Tibial nerve (tissue), 4 donors: Measurements from ENCODE around the gene NEDD4L. TPM values are rescaled to one million over a fixed set of nuclear protein-coding genes. Genes with fewer than 3 reads are reported as not detected.

Experiments used
- DNase-seq, 2 donors: peaks; one replicate each; pipeline ENCODE4 v3.0.0-alpha.2; 2019; ENCODE audit warnings: low spot score in 2 of 2
- H3K27ac ChIP-seq, 4 donors: fragments of 200-600 bp; sonication (generic) in 3 of 4; one replicate each; pipeline ENCODE4 v1.5.1; 2017 to 2019; ENCODE audit warnings: mild to moderate bottlenecking in 1 of 4
- H3K27me3 ChIP-seq, 2 donors: fragments of 200-600 bp; sonication (generic) in 1 of 2; one replicate each; pipeline versions ENCODE4 v1.5.1 to v1.6.0; 2017 to 2019
- H3K36me3 ChIP-seq, 3 donors: fragments of 200-600 bp; sonication (generic); one replicate each; pipeline ENCODE4 v1.5.1; 2018 to 2019
- H3K4me1 ChIP-seq, 4 donors: fragments of 200-600 bp; sonication (generic) in 3 of 4; one replicate each; pipeline ENCODE4 v1.5.1; 2017 to 2019
- H3K4me3 ChIP-seq, 4 donors: fragments of 200-600 bp; sonication (generic) in 3 of 4; one replicate each; pipeline ENCODE4 v1.5.1; 2017 to 2019; ENCODE audit warnings: mild to moderate bottlenecking in 1 of 4, moderate library complexity in 1 of 4
- H3K9me3 ChIP-seq, 4 donors: fragments of 200-600 bp; sonication (generic) in 3 of 4; one replicate each; pipeline ENCODE4 v1.5.1; 2017 to 2019
- CTCF ChIP-seq, 5 experiments: fragments of 200-600 bp in 3 of 5; fragments of 450-650 bp in 2 of 5; sonication (generic) in 3 of 5; IDR thresholded peaks; one replicate each; pipeline ENCODE4 v1.5.1; 2016 to 2019; ENCODE audit warnings: antibody characterized with exemption in 5 of 5, mild to moderate bottlenecking in 3 of 5, moderate library complexity in 2 of 5
- EP300 ChIP-seq, 2 donors: sonication (generic); formaldehyde crosslinking; IDR thresholded peaks; one replicate each; pipeline ENCODE4 v1.6.1; 2017; ENCODE audit warnings: antibody characterized with exemption in 2 of 2, mild to moderate bottlenecking in 1 of 2
- POLR2A ChIP-seq, 2 donors: fragments of 450-650 bp; IDR thresholded peaks; one replicate each; pipeline ENCODE4 v1.6.1; 2017; ENCODE audit warnings: antibody characterized with exemption in 2 of 2, mild to moderate bottlenecking in 2 of 2, moderate library complexity in 2 of 2
- WGBS, 2 donors: methylation state at CpG; one replicate each; pipeline ENCODE4 v1.1.5; 2018; 5-methylcytosine and 5-hydroxymethylcytosine counted together
- total RNA-seq, 4 donors: library from RNA; depleted of rRNA; stranded (reverse); fragments of >200 nt; gene quantifications; one replicate each; pipeline ENCODE4 v1.1.0, GENCODE V29; 2016

NEDD4L gene
- total RNA-seq, 4 donors from 2014 or later = 15.3 to 59.9 (median 26.8) TPM

- no peak for DNase-seq
- no peaks in the 10 kb centered on the region for H3K27me3 ChIP-seq
- H3K27ac ChIP-seq = no peak overlapping the region
- no peak overlapping the region for H3K4me3 ChIP-seq
- WGBS, 2 donors = 91 to 96% methylated on average over 6 of the region's 6 CpGs
- H3K9me3 ChIP-seq = no peaks in the 10 kb centered on the region
- TF ChIP-seq CTCF (IDR thresholded peaks at IDR 0.05) (no peak), EP300 (IDR thresholded peaks at IDR 0.05) (no peak), POLR2A (IDR thresholded peaks at IDR 0.05) (no peak)
- H3K36me3 ChIP-seq = no peaks in the 10 kb centered on the region
- H3K4me1 ChIP-seq = peaks cover 0 to 19% (median 10%) of the 10 kb centered on the region in 4 donors
These were observed 70.7 kb downstream of the NEDD4L start for GRCh38 chr18:58114766-58115165.

GRCh38 chr18:58116818-58117217, 72.8 kb downstream of the NEDD4L start:
- Histone ChIP-seq H3K4me1 (peaks cover 0 to 23% (median 10%) of the 10 kb centered on the region in 4 donors), H3K9me3 (no peaks in the 10 kb centered on the region), H3K27me3 (no peaks in the 10 kb centered on the region), H3K4me3 (no peak overlapping the region), H3K27ac (peak overlapping the region in 1 of 4 donors; percentile 68), H3K36me3 (no peaks in the 10 kb centered on the region)
- DNase-seq = no peak
- 92 to 93% methylated on average over 4 of the region's 4 CpGs for WGBS, 2 donors
- no peak for TF ChIP-seq EP300 (IDR thresholded peaks at IDR 0.05)
- no peak for TF ChIP-seq CTCF (IDR thresholded peaks at IDR 0.05)
- TF ChIP-seq POLR2A (IDR thresholded peaks at IDR 0.05) = no peak

- H3K4me1 ChIP-seq = peaks cover 0 to 24% (median 10%) of the 10 kb centered on the region in 4 donors
- H3K4me3 ChIP-seq = no peak overlapping the region
- peak; percentile 14 for DNase-seq
- H3K9me3 ChIP-seq = no peaks in the 10 kb centered on the region
- TF ChIP-seq POLR2A (IDR thresholded peaks at IDR 0.05) (no peak), EP300 (IDR thresholded peaks at IDR 0.05) (peak in 1 of 2 donors; percentile 77)
- 38 to 47% methylated on average over 8 of the region's 8 CpGs for WGBS, 2 donors
- no peaks in the 10 kb centered on the region for H3K36me3 ChIP-seq
- no peaks in the 10 kb centered on the region for H3K27me3 ChIP-seq
- H3K27ac ChIP-seq = peak overlapping the region in 3 of 4 donors; percentile 66 to 83 (median 68)
These were observed 73.9 kb downstream of the NEDD4L start for GRCh38 chr18:58117786-58118403.

GRCh38 chr18:58118536-58118935, 74.5 kb downstream of the NEDD4L start:
- WGBS, 2 donors = 89 to 95% methylated on average over 5 of the region's 6 CpGs

GRCh38 chr18:58119819-58120218, 75.8 kb downstream of the NEDD4L start:
- Histone ChIP-seq H3K27me3 (no peaks in the 10 kb centered on the region), H3K9me3 (no peaks in the 10 kb centered on the region), H3K36me3 (no peaks in the 10 kb centered on the region), H3K4me3 (no peak overlapping the region), H3K27ac (no peak overlapping the region), H3K4me1 (peaks cover 0 to 24% (median 10%) of the 10 kb centered on the region in 4 donors)
- 89 to 96% methylated on average over 9 of the region's 9 CpGs for WGBS, 2 donors
- TF ChIP-seq POLR2A (IDR thresholded peaks at IDR 0.05) = no peak
- TF ChIP-seq CTCF (IDR thresholded peaks at IDR 0.05) = no peak
- no peak for TF ChIP-seq EP300 (IDR thresholded peaks at IDR 0.05)
- DNase-seq = no peak

More at GRCh38 chr18:58118536-58118935, 74.5 kb downstream of the NEDD4L start:
- no peaks in the 10 kb centered on the region for H3K9me3 ChIP-seq
- peak overlapping the region in 2 of 4 donors; percentile 66 to 83 for H3K27ac ChIP-seq
- TF ChIP-seq POLR2A (IDR thresholded peaks at IDR 0.05) (no peak), CTCF (IDR thresholded peaks at IDR 0.05) (no peak), EP300 (IDR thresholded peaks at IDR 0.05) (no peak)
- H3K36me3 ChIP-seq = no peaks in the 10 kb centered on the region
- no peaks in the 10 kb centered on the region for H3K27me3 ChIP-seq
- peaks cover 0 to 24% (median 10%) of the 10 kb centered on the region in 4 donors for H3K4me1 ChIP-seq
- DNase-seq = no peak
- no peak overlapping the region for H3K4me3 ChIP-seq
